ENCODE results near the gene GNPDA1.

- TF ChIP-seq POLR2A (IDR thresholded peaks at IDR 0.05) (no peak), CTCF (IDR thresholded peaks at IDR 0.05) (no peak), EP300 (IDR thresholded peaks at IDR 0.05) (no peak)
Observed at GRCh38 chr5:141958113-141958512, 54.7 kb downstream of the GNPDA1 start, which contains the start of gene PCDH12.
